Liver (tissue), 9 donors: Measurements from ENCODE around the gene OR51B4. TPM values are rescaled to one million over a fixed set of nuclear protein-coding genes. Genes with fewer than 3 reads are reported as not detected.

Experiments used
- DNase-seq: peaks from one replicate; pipeline ENCODE4 v3.0.0-alpha.2; 2017; ENCODE audit warnings: low spot score
- H3K27ac ChIP-seq, 2 donors: one replicate each; pipeline ENCODE4 v1.7.0; 2013; ENCODE audit warnings: inconsistent platforms in 2 of 2, low read length in 2 of 2, control low read depth in 1 of 2, low read depth in 1 of 2, mild to moderate bottlenecking in 1 of 2
- H3K27me3 ChIP-seq, 4 donors: one replicate each; pipeline versions ENCODE4 v1.6.1 to v1.7.0; 2013; ENCODE audit warnings: low read length in 3 of 4, inconsistent platforms in 1 of 4, mild to moderate bottlenecking in 1 of 4, moderate library complexity in 1 of 4; ENCODE audit not compliant: control insufficient read depth in 4 of 4, insufficient read depth in 4 of 4
- H3K36me3 ChIP-seq, 4 donors: one replicate each; pipeline versions ENCODE4 v1.6.1 to v1.7.0; 2013; ENCODE audit warnings: low read length in 3 of 4, mild to moderate bottlenecking in 3 of 4, low read depth in 1 of 4, moderate library complexity in 1 of 4; ENCODE audit not compliant: control insufficient read depth in 4 of 4, insufficient read depth in 3 of 4
- H3K4me1 ChIP-seq, 4 donors: one replicate each; pipeline versions ENCODE4 v1.6.1 to v1.7.0; 2013; ENCODE audit warnings: low read length in 3 of 4, mild to moderate bottlenecking in 3 of 4, moderate library complexity in 1 of 4; ENCODE audit not compliant: control insufficient read depth in 4 of 4, insufficient read depth in 4 of 4
- H3K4me3 ChIP-seq, 3 donors: one replicate each; pipeline versions ENCODE4 v1.6.1 to v1.7.0; 2013; ENCODE audit warnings: low read length in 3 of 3, control low read depth in 1 of 3, low read depth in 1 of 3, mild to moderate bottlenecking in 1 of 3
- H3K9ac ChIP-seq, 2 donors: one replicate each; pipeline ENCODE4 v1.7.0; 2013; ENCODE audit warnings: low read length in 2 of 2, mild to moderate bottlenecking in 2 of 2, moderate library complexity in 2 of 2, control low read depth in 1 of 2, low read depth in 1 of 2
- H3K9me3 ChIP-seq, 4 donors: one replicate each; pipeline versions ENCODE4 v1.6.1 to v1.7.0; 2013; ENCODE audit warnings: low read length in 3 of 4; ENCODE audit not compliant: control insufficient read depth in 4 of 4
- FOXA2 ChIP-seq: IDR thresholded peaks from 2 replicates; pipeline ENCODE4 v1.6.1; 2016; ENCODE audit warnings: antibody characterized with exemption
- TAF1 ChIP-seq: conservative IDR thresholded peaks from 2 replicates; pipeline ENCODE4 v1.6.1; 2016; ENCODE audit warnings: antibody characterized with exemption, mild to moderate bottlenecking
- YY1 ChIP-seq: IDR thresholded peaks from 2 replicates; pipeline ENCODE4 v1.6.1; 2016; ENCODE audit warnings: antibody characterized with exemption, mild to moderate bottlenecking
- WGBS: extraction: QIAGEN DNeasy Blood & Tissue Kit; methylation state at CpG from one replicate; pipeline ENCODE4 v1.1.7; 2013; 5-methylcytosine and 5-hydroxymethylcytosine counted together
- polyA plus RNA-seq, 2 donors: library from polyadenylated mRNA; stranded (reverse) in 1 of 2; unstranded in 1 of 2; fragments of 200-250 nt in 1 of 2; fragments of >200 nt in 1 of 2; fragmentation: Nextera tagmentation in 1 of 2; extraction: Ambion mirVana in 1 of 2; gene quantifications; one replicate each; pipeline versions ENCODE4 v1.2.1 to v1.2.3, GENCODE V29; 2013 to 2015
- total RNA-seq, 2 donors: library from RNA; depleted of rRNA; stranded (reverse); fragments of >200 nt; gene quantifications; one replicate each; pipeline ENCODE4 v1.2.3, GENCODE V29; 2014
- donor health status: healthy.
- donor health status: healthy.
- donor health status: healthy.
- donor health status: healthy.
- donor health status: healthy.

The OR51B4 gene
- total and polyA plus RNA-seq, 4 donors: not detected

DNA sequence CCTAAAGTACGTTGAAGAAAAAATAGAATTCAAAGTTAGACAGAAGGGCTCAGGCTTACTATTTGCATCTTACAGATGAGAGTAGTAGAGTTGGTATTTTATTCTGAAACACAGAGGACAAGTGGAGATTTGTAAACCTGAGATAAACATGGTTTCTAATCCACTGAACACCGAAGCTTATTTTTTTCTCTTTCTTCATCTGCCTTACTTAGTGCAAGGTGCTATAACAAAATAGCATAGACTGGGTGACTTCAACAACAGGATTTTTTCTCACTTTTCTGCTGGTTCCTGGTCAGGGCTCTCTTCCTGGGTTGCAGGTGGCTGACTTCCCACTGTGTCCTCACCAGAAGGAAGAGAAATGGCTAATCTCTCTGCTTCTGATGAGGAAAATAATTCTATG is 50.0 kb downstream of the OR51B4 start:
- no peaks in the 10 kb centered on the region for H3K36me3 ChIP-seq
- TF ChIP-seq YY1 (no peak), TAF1 (no peak), FOXA2 (no peak)
- no peaks in the 10 kb centered on the region for H3K9me3 ChIP-seq
- 23% methylated on average over 2 of the region's 2 CpGs for WGBS
- H3K27ac ChIP-seq: no peak overlapping the region
- peak; percentile 45 for DNase-seq
- H3K4me3 ChIP-seq: no peak overlapping the region
- H3K27me3 ChIP-seq: peaks cover 0 to 15% (median 0%) of the 10 kb centered on the region in 4 donors
- no peaks in the 10 kb centered on the region for H3K4me1 ChIP-seq
- no peak overlapping the region for H3K9ac ChIP-seq

Other genes with a start within 250 kb of the OR51B4 start
- not detected for gene OR52E2, start 242.3 kb downstream of the OR51B4 start, total RNA-seq
- gene OR52E2, start 242.3 kb downstream of the OR51B4 start, polyA plus RNA-seq: not detected
- not detected for gene OR52E1, start 232.4 kb downstream of the OR51B4 start, total RNA-seq
- gene OR52E1, start 232.4 kb downstream of the OR51B4 start, polyA plus RNA-seq: not detected
- gene OR52A5, start 163.6 kb downstream of the OR51B4 start, total RNA-seq: not detected
- not detected for gene OR52A5, start 163.6 kb downstream of the OR51B4 start, polyA plus RNA-seq
- not detected for gene OR52A1, start 147.2 kb downstream of the OR51B4 start, total RNA-seq
- not detected for gene OR52A1, start 147.2 kb downstream of the OR51B4 start, polyA plus RNA-seq
- gene OR51V1, start 101.3 kb downstream of the OR51B4 start, total RNA-seq: not detected
- gene OR51V1, start 101.3 kb downstream of the OR51B4 start, polyA plus RNA-seq: not detected
- gene HBB, start 74.9 kb downstream of the OR51B4 start, total RNA-seq: 1,000 to 10,000 TPM in 1 of 2 donors, 1 to 10 TPM in 1; 5.7 to 3,950 TPM
- 10 to 100 TPM; 13.6 to 86.8 TPM for gene HBB, start 74.9 kb downstream of the OR51B4 start, polyA plus RNA-seq
- 1 to 10 TPM in 1 of 2 donors, not detected in 1; 6.0 TPM for gene HBD, start 67.5 kb downstream of the OR51B4 start, total RNA-seq
- under 1 TPM in 1 of 2 donors, not detected in 1; 0.72 TPM for gene HBD, start 67.5 kb downstream of the OR51B4 start, polyA plus RNA-seq
- 10 to 100 TPM in 1 of 2 donors, not detected in 1; 75.1 TPM for gene HBG1, start 52.1 kb downstream of the OR51B4 start, total RNA-seq
- not detected for gene HBG1, start 52.1 kb downstream of the OR51B4 start, polyA plus RNA-seq
- over 10,000 TPM in 1 of 2 donors, not detected in 1; 55,632 TPM for gene HBG2, start 47.2 kb downstream of the OR51B4 start, total RNA-seq
- under 1 TPM in 1 of 2 donors, not detected in 1; 0.71 TPM for gene HBG2, start 47.2 kb downstream of the OR51B4 start, polyA plus RNA-seq
- 10 to 100 TPM in 1 of 2 donors, not detected in 1; 82.7 TPM for gene HBE1, start 32.0 kb downstream of the OR51B4 start, total RNA-seq
- gene HBE1, start 32.0 kb downstream of the OR51B4 start, polyA plus RNA-seq: not detected
- gene OR51B2, start 22.4 kb upstream of the OR51B4 start, total RNA-seq: under 1 TPM; 0.17 to 0.37 TPM
- not detected for gene OR51B2, start 22.4 kb upstream of the OR51B4 start, polyA plus RNA-seq
- under 1 TPM; 0.17 to 0.23 TPM for gene OR51B5, start 41.6 kb upstream of the OR51B4 start, total RNA-seq
- gene OR51B5, start 41.6 kb upstream of the OR51B4 start, polyA plus RNA-seq: not detected
- not detected for gene OR51B6, start 49.6 kb upstream of the OR51B4 start, total RNA-seq
- not detected for gene OR51B6, start 49.6 kb upstream of the OR51B4 start, polyA plus RNA-seq
- not detected for gene OR51M1, start 81.9 kb upstream of the OR51B4 start, total RNA-seq
- gene OR51M1, start 81.9 kb upstream of the OR51B4 start, polyA plus RNA-seq: not detected
- not detected for gene OR51Q1, start 120.2 kb upstream of the OR51B4 start, total RNA-seq
- gene OR51Q1, start 120.2 kb upstream of the OR51B4 start, polyA plus RNA-seq: not detected
- gene OR51I1, start 139.6 kb upstream of the OR51B4 start, total RNA-seq: under 1 TPM; 0.23 to 0.33 TPM
- not detected for gene OR51I1, start 139.6 kb upstream of the OR51B4 start, polyA plus RNA-seq
- not detected for gene OR51I2, start 147.4 kb upstream of the OR51B4 start, total RNA-seq
- not detected for gene OR51I2, start 147.4 kb upstream of the OR51B4 start, polyA plus RNA-seq
- not detected for gene OR52D1, start 186.7 kb upstream of the OR51B4 start, total RNA-seq
- gene OR52D1, start 186.7 kb upstream of the OR51B4 start, polyA plus RNA-seq: not detected
- under 1 TPM; 0.09 to 0.33 TPM for gene UBQLN3, start 208.0 kb upstream of the OR51B4 start, total RNA-seq
- gene UBQLN3, start 208.0 kb upstream of the OR51B4 start, polyA plus RNA-seq: not detected
- gene UBQLNL, start 214.8 kb upstream of the OR51B4 start, total RNA-seq: under 1 TPM; 0.05 to 0.25 TPM
- gene UBQLNL, start 214.8 kb upstream of the OR51B4 start, polyA plus RNA-seq: under 1 TPM; 0.03 to 0.08 TPM
- gene OR52H1, start 246.6 kb upstream of the OR51B4 start, total RNA-seq: under 1 TPM; 0.14 to 0.33 TPM
- not detected for gene OR52H1, start 246.6 kb upstream of the OR51B4 start, polyA plus RNA-seq